SKM-1 (cell line): Measurements from ENCODE around the gene ADARB1.
A peak's percentile ranks its signal among the peaks of the same experiment; 100 is the strongest.

Experiments used
- DNase-seq: peaks from one replicate; lab custom pipeline; 2025; ENCODE audit not compliant: unreplicated experiment; lab: John Stamatoyannopoulos, UW

ADARB1 gene

GRCh38 chr21:45091550-45092322 lies 17.4 kb downstream of the ADARB1 start:
- DNase-seq: no peak

DNA sequence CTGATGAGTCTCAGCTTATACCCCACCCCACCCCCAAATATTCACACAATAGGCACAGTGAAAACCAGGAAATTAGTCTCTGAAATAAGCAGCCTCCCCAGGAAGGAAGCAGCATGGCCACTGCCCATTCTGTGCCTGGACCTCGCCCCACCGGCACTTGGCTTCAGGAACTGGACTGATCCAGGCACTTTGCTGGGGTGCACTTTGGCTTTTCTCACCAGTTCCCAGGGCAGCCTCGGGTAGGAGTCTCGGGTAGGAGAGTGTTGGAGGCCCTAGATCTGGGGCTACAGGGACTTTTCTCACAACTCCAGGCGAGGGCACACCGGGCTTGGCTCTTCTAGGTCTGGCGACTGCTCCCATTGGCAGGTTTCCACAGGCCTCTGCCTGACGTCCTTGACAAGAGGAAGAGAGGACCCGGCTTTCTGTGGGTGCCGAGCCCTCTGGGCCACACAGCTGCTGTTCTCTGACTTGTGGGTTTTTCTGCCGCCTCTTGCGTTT lies 18.7 kb downstream of the ADARB1 start:
- DNase-seq: no peak

DNA sequence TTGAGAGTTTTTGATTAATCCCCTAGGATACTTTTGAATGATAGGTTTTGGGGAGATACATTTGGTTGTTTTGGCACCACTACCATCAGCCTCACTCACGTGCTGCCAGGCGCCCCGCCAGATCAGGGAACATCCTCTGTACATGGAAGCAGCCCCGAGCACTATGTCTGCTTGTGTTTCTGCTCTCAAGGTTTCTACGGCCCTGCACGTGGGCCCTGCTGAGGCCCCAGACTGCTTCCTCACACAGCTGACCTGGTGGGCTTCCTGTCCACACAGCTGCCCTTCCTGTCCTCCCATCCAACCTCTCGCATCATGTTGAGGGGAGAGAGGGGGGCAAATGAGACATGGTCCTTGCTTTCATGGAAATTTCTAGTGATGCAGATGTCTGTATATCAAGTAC lies 20.0 kb downstream of the ADARB1 start:
- no peak for DNase-seq

- no peak for DNase-seq
These were observed 21.1 kb downstream of the ADARB1 start for GRCh38 chr21:45095505-45095904.

- DNase-seq: no peak
These were observed 21.8 kb downstream of the ADARB1 start for GRCh38 chr21:45096217-45096616.

GRCh38 chr21:45097827-45098387 lies 23.5 kb downstream of the ADARB1 start:
- no peak for DNase-seq

DNA sequence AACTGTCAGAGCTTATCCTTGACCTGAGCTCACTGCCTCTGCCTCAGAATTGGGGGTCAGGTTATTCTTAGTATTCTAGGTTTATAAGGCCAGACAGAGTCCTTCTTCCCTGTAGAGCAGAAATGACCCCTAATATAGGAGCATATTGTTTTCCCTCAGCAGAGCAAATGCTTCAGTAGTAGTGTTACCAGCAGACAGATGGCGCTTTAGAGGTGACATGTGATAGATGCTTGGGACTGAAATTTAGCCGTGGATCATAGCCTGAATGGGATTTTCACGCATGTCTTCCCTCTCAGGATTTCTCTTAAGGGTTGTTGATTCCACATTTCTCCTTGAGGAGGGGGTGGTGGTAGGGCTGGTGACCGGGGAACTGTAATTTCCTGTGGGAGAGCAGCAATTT lies 24.5 kb downstream of the ADARB1 start:
- DNase-seq: no peak

DNA sequence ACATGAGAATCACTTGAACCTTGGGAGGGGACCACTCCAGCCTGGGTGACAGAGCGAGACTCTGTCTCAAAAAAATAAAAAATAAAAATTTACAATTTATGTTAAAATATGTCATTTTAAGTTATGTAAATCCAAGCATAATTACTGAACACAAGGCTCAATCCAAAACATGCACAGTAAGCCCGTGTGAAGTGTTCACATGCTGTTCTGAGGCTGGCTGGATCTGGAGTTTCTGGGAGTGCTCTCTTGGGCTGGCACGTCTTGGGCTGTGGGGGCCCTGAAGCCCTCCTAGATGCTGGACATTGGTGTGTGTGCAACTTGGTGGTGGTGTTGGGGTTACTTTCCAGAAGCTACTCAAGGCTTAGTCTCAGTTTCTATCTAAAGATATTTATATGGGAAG lies 25.2 kb downstream of the ADARB1 start:
- DNase-seq: no peak

DNA sequence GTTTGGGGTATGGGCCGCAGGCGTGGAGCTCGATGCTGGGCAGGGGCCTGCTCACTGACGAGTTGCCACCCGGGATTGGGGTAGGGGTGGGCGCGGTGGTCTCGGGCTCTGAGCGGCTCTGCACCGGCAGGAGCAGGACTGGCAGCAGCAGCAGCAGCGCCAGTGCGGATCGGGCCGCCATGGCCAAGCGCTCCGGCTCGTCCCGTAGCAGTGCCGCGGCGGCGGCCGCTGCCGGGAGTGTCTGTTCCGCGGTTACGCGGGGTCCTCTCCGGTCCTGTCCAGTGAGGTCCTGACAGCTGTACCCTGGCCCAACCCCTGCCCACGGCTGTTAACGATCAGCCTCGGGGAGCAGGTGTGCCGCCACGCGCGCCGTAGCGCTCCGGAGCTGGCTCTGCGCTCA lies 26.5 kb downstream of the ADARB1 start:
- no peak for DNase-seq

DNA sequence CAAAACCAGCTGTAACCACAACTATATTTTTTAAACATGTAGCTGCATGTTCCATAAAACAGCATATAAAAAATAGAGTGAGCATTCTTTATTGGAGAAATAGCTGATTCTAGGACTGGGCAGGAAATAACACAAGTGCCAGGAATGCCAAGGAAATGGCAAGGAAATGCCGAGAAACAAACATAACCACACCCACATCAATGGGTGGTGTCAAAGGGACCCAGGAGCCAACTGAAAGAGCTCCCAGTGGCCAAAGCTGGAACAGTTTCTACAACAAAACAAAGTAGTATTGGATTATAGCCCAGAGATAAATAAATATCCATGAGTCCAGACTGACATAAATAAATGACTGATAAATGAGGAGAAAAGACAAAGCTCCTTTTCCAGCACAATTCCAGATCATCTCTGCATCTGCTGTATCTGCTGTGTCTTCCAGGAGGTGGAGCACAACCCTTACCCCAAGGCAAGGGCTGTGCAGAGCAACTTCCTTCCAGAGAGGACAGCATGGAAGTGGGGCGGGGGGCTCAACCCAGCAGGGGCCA lies 28.1 kb downstream of the ADARB1 start:
- DNase-seq: no peak

GRCh38 chr21:45103971-45104520 lies 29.7 kb downstream of the ADARB1 start:
- DNase-seq: no peak

DNA sequence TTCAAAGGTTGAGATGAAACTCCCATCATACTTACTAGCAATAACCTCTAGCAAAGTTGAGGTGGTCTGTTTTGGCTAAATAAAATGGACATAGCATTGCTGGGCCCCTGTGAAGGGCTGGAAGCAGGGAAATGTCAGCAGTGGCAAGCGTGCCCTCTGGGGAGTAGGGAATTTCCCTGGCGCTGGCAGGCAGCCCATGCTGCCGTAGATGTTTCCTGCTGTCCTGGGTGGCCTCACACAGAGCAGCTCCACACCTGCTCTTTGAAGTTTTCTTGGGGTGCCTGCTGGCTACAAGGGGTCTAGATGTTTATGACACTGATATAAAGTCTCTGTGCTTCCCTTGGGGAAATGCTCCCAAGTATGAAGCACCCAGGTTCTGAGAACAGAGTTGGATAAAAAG lies 30.2 kb downstream of the ADARB1 start:
- DNase-seq: no peak

- no peak for DNase-seq
These were observed 31.6 kb downstream of the ADARB1 start for GRCh38 chr21:45105906-45106485.

GRCh38 chr21:45108034-45108790 lies 33.8 kb downstream of the ADARB1 start:
- no peak for DNase-seq

DNA sequence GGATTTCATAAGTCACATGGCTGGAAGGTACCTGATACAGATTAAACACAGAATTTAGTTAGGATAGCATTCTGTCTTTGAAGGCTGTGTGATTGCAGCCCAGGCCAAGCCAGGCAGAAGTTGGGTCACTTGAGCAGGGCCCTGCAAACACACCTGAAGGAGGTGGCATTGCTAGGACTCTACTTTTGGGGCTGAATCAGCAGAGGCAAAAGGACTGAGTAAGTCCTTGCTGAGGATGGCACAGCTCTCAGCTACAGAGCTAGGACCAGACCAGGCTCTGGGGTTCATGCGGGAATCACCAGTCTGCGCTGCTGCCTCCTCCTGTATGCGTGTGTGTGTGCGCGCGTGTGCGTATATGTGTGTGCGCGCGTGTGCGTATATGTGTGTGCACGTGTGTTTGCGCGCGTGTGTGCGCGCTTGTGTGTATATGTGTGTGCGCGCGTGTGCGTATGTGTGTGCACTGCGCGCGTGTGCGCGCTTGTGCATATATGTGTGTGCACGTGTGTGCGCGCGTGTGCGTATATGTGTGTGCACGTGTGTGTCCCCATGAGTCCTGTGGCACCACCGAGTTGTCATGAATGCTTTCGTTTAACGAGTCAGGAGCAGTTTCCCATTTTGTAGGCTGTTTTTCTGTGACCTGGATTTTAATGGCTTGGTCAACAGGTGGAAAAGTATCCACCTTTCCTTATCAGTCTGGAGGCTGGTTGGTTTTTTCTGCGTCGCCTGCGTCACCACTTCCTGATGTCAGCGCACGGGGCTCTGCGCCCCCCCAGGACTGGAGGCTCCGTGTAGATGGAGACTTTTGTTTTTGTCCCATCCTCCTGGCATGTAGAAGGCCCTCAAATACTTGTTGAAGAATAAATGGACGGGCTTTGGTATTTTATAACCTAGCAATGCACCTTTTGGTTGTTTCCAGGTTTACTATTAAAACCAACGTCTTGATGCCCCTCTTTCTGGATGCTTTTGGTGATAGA lies 34.7 kb downstream of the ADARB1 start:
- no peak for DNase-seq

GRCh38 chr21:45109831-45110492 lies 35.6 kb downstream of the ADARB1 start:
- peak; percentile 63 for DNase-seq

DNA sequence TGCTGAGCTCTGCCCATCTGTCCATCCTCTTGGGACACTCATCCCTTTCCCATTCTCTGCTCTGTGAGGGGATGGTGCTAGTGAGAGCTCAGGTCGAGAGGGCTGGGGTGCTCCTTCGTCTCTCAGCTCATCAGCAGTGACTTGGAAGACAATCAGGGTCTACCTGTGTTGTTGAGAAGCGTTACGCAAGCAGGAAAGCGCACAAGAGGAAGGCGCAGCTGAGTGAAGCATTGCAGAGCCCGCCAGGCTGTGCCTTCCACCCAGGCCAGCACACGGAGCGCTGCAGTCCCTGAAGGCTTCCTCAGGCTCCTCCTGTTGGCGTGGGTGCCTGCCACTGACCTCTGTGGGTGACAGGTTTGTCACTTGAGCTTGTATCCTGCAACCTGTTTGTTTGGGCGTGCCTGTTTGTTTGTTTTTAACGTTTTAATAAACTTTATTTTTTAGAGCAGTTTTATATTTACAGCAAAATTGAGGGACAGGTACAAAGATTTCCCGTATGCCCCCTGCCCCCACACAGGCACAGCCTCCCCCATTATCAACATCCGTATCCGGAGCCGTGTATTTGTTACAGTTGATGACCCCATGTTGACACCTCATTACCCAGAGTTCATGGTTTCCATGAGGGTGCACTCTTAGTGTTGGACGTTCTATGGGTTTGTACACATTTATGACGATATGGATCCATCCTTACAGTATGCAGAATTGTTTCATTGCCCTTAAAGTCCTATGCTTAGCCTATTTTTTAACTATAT lies 36.7 kb downstream of the ADARB1 start:
- no peak for DNase-seq

DNA sequence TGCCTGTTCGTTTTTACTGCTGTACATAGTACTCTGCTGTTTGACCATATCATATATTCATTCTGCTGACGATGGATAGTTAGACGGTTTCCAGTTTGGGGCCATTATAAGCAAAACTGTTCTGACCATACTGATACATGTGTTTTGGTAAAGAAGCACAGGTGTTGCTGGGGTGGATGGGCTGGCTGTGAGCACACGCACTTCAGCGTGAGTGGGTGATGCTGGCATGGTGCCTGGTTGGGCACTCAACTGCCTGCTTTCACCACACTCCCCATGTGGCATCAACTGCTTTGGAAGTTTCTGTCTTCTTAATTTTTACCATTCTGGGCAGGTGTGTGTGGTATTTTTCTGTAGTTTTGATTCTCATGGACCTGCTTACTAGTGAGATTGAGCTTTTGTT lies 37.3 kb downstream of the ADARB1 start:
- no peak for DNase-seq

- DNase-seq: no peak
These were observed 38.0 kb downstream of the ADARB1 start for GRCh38 chr21:45112371-45112770.
